ENCODE measurements around the gene TBX1. TPM values are rescaled to one million over a fixed set of nuclear protein-coding genes. Genes with fewer than 3 reads are reported as not detected.

The TBX1 gene
- total RNA-seq, 4 donors from 2014 or later: 7.6 to 34.3 (median 18.5) TPM

- intact Hi-C loops (cut with DNase I): no loop called here
- Histone ChIP-seq H3K27me3 (no peaks in the 10 kb centered on the region), H3K36me3 (no peaks in the 10 kb centered on the region), H3K4me1 (peaks cover 16 to 20% of the 10 kb centered on the region in 2 donors), H3K27ac (no peak overlapping the region), H3K9me3 (no peaks in the 10 kb centered on the region), H3K4me3 (replicated peaks in 1 of 3) (no peak overlapping the region)
- WGBS, 2 donors: 79 to 80% methylated on average over 7 to 8 of the region's 8 CpGs
- peak in 1 of 2 donors; percentile 2 for DNase-seq
- no peak for TF ChIP-seq CTCF (IDR thresholded peaks at IDR 0.05)
- no peak for TF ChIP-seq POLR2A (IDR thresholded peaks at IDR 0.05)
Measured at GRCh38 chr22:19805821-19806212, 45.2 kb downstream of the TBX1 start.

DNA sequence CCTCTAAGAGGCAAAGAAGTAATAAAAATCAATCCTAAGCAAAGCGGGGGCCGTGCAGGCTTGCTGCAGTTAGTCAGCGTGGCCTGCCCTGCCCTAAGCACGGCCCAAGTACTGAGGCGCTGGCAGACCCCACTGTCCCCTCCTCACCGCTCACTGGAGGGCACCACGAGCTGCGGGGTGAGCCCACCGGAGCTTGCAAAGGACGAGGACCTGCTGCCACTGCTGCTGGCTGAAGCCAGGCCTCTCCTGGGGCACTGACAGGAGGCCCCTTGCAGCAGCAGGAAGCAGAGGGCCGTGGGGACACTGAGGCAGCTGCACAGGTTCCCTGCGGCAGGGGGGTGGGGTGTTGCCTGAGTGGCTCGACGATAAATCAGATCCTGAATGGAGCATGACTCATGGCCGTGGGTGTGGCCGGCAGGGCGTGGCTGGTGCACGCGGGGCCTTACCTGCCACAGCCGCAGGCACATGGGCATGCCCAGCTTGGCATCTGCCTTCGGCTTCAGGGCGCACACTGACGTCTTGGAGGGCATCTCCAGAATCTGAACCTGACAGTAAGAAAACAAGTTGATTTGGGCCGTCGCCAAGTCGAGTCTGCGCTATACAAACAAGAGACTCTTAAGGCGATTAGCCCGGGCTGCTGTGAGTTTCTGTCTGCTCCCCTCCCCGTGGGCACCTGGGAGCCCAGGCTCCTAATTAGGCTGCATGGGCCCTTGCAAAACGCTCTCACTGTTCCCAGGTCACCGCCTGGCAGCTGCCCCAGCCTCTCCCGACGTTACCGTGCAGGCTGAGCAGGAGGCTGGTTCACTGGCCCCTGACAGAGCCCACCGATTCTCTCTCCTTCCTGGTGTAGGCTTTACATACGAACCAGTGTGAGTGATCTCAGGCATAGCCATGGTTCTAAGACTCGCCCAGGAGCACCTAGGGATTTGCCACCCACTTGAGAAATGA lies 45.9 kb downstream of the TBX1 start:
- no peak overlapping the region for H3K4me3 ChIP-seq (replicated peaks in 1 of 3)
- 43 to 49% methylated on average over 29 to 31 of the region's 38 CpGs for WGBS, 2 donors
- H3K27ac ChIP-seq: no peak overlapping the region
- DNase-seq: peak; percentile 93 to 94
- H3K36me3 ChIP-seq: no peaks in the 10 kb centered on the region
- intact Hi-C loops (cut with DNase I): no loop called here
- no peak for TF ChIP-seq CTCF (IDR thresholded peaks at IDR 0.05)
- no peak for TF ChIP-seq POLR2A (IDR thresholded peaks at IDR 0.05)
- peaks cover 16 to 20% of the 10 kb centered on the region in 2 donors for H3K4me1 ChIP-seq
- no peaks in the 10 kb centered on the region for H3K9me3 ChIP-seq
- H3K27me3 ChIP-seq: no peaks in the 10 kb centered on the region

DNA sequence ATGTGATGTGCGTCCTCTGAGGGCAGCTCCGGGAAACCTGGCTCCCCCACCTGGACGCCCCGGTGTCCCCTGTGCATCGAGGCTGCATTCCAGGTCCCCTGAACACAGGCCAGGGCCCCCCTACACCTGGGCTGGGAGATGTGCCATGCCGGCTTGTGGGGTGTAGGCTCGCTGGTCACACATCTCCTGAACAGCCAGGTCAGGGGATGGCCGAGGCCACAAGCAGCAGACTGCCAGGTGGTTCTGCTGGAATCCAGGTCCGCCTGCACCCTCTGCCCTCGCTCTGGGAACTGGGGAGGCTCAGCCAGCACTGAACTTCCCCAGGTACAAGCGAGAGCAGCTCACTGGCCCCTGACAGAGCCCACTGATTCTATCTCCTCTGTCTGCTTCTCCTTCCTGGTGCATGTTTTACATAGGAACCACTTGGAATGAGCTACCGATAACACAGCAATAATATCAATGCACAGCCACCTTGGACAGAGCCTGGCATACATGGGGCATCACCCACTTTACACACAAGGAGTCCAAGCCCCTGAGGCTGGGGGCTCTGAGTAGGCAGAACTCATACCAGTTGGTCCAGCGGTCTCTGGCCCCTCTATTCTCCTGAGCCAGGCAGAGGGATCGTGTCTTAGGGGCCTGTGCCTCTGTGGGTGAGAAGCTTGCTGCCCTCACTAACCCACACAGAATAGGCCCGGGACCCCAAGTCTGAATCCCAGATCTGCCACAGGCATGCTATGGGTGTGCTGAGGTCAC lies 46.8 kb downstream of the TBX1 start:
- no peak for DNase-seq

GRCh38 chr22:19807914-19808872 lies 47.6 kb downstream of the TBX1 start:
- 95% methylated on average over 18 to 19 of the region's 20 CpGs for WGBS, 2 donors
- DNase-seq: no peak
- intact Hi-C loops (cut with DNase I): no loop called here

More for the DNA sequence above, 46.8 kb downstream of the TBX1 start:
- H3K4me3 ChIP-seq (replicated peaks in 1 of 3): no peak overlapping the region
- H3K27ac ChIP-seq: no peak overlapping the region
- H3K36me3 ChIP-seq: no peaks in the 10 kb centered on the region
- H3K4me1 ChIP-seq: peaks cover 16 to 20% of the 10 kb centered on the region in 2 donors
- TF ChIP-seq POLR2A (IDR thresholded peaks at IDR 0.05) (no peak), CTCF (IDR thresholded peaks at IDR 0.05) (no peak)
- H3K27me3 ChIP-seq: no peaks in the 10 kb centered on the region
- H3K9me3 ChIP-seq: no peaks in the 10 kb centered on the region
- WGBS, 2 donors: 60 to 81% methylated on average over 6 to 7 of the region's 15 CpGs
- intact Hi-C loops (cut with DNase I): no loop called here

More at GRCh38 chr22:19807914-19808872, 47.6 kb downstream of the TBX1 start:
- H3K36me3 ChIP-seq: no peaks in the 10 kb centered on the region
- no peak overlapping the region for H3K27ac ChIP-seq
- no peaks in the 10 kb centered on the region for H3K27me3 ChIP-seq
- TF ChIP-seq POLR2A (IDR thresholded peaks at IDR 0.05) (no peak), CTCF (IDR thresholded peaks at IDR 0.05) (no peak)
- H3K4me1 ChIP-seq: peaks cover 16 to 20% of the 10 kb centered on the region in 2 donors
- no peak overlapping the region for H3K4me3 ChIP-seq (replicated peaks in 1 of 3)
- no peaks in the 10 kb centered on the region for H3K9me3 ChIP-seq
